Measurements from ENCODE around the gene PAN2.

Gene PAN2

DNA sequence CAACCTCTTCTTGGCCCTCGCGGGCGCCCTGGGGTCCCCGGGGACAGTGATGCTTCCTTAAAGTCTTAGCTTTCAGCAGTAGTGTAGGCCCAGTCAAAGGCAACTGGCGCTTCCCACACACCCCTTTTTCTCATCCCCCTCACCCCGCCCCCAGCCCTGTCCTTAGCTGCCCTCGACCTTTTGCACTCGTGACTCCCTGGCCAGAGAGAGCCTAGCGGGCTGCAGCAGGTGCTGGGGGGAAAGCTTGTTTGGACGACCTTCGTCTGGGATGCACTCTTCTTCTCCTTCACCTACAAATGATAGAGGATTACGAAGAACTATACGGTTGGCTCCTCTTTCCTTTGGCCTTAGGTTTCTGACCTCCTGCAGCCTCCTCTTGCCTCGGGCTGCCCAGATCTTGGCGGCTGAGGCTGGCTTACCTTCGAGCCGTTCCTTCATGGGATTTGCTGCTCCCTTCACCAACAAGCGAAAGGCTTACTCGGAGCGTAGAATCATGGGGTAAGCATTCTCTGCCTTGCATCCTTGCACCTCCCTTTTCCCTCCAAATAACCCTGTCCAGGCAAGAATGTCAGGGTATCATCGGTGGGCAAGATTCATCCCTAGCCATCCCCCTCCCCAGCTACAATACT lies 66.2 kb downstream of the PAN2 start:
- DNase-seq, result no peak

DNA sequence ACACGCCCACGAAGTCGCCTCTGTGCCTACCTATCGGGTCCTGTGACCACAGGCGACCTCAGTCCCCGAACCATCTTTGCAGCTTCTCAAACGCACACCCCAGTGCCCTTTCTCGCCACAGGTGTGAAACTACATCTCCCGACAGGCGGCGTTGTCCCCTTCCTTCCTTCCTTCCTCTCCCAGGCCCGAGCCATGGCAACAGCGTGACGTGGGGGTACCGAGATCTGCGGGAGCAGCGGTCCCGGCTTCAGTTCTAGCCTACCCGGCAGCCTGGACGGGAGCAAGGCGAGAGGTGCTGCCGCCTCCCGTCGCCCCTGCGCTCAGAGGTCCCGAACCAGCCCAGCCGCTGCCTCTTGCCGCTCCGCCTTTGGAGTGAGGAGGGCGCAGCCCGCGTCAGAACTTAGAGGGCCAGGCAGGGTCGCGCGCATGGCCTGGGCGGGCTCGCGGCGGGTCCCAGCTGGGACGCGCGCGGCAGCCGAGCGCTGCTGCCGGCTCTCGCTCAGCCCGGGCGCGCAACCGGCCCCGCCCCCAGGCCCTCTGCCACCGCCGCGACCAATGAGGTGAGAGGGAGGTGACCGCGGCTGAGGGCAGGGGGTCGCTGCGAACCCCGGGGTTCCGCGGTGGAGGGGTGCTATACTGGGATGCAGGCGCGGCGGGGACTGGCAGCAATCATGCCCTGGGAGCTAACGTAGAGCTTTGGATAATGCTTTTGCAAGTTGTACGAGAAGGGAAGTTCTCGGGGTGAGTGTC lies 66.9 kb downstream of the PAN2 start, which contains the start of gene COQ10A:
Gene COQ10A (plus strand): TSS at position 250 of the 750 bp plus-strand sequence. CDS start 177 bp downstream, at position 427.
- DNase-seq, result peak; percentile 63 to 78 (median 74)

Measured in activated CD4-positive, CD25-positive, alpha-beta regulatory T cell (primary cell).